ENCODE measurements around the gene ZNF76.
A peak's percentile ranks its signal among the peaks of the same experiment; 100 is the strongest.

The ZNF76 gene

DNA sequence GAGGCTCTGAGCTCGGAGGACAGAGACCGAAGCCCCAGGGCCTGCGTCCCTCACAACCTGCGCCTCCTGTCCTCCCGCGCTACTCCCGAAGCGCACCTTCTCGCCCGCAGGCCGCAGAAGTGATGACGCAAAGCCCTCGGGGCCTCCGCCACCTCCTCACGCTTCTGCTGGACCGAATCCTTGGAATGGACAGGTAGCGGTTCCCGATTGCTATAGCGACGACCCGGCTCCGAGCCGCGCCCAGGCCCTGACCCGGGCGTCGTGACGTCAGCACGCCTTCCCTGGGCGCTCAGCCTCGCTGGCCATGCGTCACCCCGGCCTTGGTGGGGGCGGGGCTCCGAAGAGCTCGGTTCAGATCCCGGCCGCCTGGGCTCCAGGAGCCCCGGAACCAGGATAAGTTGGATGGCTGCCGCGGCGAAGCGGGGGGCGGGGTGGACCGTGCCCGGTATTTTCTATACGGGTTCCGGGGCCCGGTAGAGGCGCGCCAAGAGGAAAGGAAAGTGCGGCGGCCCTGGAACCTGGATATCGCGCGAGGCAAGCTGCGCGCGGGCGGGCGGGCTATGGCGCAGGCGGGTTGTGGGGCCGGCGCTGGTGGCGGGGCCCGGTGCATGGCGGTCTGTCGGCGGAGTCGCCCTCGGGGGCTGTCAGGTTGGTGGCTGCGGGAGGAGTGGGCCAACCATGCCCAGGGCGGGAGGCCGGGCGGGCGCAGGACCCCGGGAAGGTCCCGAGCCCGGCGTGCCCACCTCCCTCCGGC is at the start of gene ZNF76:
TSS of gene ZNF76 (plus strand) at position 542 of the 754 bp plus-strand sequence. CDS start 21,417 bp downstream, outside the sequence.
- TF ChIP-seq, protein P1, sequence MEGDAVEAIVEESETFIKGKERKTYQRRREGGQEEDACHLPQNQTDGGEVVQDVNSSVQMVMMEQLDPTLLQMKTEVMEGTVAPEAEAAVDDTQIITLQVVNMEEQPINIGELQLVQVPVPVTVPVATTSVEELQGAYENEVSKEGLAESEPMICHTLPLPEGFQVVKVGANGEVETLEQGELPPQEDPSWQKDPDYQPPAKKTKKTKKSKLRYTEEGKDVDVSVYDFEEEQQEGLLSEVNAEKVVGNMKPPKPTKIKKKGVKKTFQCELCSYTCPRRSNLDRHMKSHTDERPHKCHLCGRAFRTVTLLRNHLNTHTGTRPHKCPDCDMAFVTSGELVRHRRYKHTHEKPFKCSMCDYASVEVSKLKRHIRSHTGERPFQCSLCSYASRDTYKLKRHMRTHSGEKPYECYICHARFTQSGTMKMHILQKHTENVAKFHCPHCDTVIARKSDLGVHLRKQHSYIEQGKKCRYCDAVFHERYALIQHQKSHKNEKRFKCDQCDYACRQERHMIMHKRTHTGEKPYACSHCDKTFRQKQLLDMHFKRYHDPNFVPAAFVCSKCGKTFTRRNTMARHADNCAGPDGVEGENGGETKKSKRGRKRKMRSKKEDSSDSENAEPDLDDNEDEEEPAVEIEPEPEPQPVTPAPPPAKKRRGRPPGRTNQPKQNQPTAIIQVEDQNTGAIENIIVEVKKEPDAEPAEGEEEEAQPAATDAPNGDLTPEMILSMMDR (IDR thresholded peaks at IDR 0.05; ENCODE audit: insufficient read depth, low read length, poor library complexity, severe bottlenecking): no peak
- no peaks in the 10 kb centered on the region for H3K36me3 ChIP-seq (ENCODE audit: control insufficient read depth, insufficient read depth, low read length)
- H3K27me3 ChIP-seq (replicated peaks; ENCODE audit: control insufficient read depth, insufficient read depth, low read length): no peaks in the 10 kb centered on the region
- peak; percentile 95 for DNase-seq (ENCODE audit: extremely low read depth, insufficient read length)
- peak within 1 kb of the TSS; percentile 95 for H3K4me3 ChIP-seq (replicated peaks; ENCODE audit: low read depth, low read length)

DNA sequence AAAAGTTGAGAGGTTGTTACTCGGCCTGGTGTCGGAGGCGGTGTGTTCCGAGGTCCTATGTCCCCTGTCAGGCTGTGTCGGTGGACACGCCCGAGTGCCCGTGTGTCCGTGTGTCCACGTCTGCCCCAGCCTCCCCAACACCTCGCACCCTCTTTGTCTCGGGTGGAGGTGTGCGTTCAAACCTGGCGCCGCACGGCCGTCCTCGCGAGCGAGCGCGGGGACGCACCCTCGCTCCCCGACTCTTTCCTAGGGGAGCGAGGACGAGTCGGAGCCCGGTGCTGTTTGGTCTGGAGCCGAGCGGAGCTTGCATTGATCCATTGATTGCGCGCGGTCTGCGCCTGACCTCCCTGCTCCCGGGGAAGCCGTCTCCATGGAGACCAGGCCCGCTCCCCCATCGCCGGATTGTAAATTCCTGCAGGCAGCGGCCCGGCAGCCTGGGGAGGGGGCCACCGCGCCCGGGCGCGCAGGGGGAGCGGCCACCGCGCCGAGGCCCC is 46.2 kb upstream of the ZNF76 start:
- H3K4me3 ChIP-seq (replicated peaks; ENCODE audit: low read depth, low read length): no peak overlapping the region; the same call in 1 of the 2 replicates
- no peak for DNase-seq (ENCODE audit: extremely low read depth, insufficient read length)

DNA sequence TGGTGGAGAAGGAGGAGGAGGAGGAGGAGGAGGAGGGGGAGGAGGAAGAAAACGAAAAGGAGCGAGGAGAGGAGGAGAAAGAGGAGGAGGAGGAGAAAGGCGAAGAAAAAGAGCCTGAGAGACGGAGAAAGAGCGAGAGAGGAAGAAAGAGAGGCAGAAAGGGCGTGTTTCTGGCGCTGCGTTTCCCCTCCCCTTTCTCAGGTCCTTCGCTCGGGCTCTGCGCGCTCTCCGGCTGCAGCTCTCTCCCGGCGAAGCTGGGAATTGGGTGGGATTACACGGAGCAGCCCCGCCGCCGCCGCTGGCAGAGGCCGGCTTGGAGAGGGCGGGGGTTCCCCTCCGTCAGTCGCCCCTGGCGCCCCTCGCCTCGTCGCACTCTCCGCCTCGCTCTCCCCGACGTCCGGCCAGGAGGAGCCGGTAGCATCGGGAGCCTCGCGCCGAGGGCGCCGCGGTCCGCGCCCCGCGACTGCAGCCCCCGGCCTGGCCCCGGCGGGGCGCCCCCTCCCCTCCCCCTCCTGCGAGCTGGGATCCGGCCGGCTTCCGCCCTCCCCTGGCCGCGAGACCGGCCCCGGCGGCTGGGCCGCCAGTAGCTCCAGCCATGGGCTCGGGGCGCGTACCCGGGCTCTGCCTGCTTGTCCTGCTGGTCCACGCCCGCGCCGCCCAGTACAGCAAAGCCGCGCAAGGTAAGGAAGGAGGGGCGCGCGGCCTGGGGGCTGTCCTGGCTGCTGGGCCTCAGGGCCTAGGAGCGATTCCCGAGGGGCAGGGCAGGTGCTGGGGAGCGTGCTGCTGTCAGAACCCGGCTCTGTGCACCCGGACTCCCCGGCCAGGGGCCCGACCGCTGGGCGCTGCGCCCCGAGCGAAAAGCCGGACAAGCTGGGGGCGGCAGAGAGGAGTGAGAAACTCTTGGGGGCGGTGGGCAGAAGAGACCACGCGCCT is 45.4 kb upstream of the ZNF76 start, which contains the start of gene SCUBE3:
TSS of gene SCUBE3 (plus strand) at position 133 of the 933 bp plus-strand sequence. CDS start at position 596, 463 bp downstream.
- TF ChIP-seq, protein P1 (IDR thresholded peaks at IDR 0.05; ENCODE audit: insufficient read depth, low read length, poor library complexity, severe bottlenecking): no peak
- Histone ChIP-seq H3K36me3 (ENCODE audit: control insufficient read depth, insufficient read depth, low read length) (no peaks in the 10 kb centered on the region), H3K4me3 (replicated peaks; ENCODE audit: low read depth, low read length) (peak within 1 kb of the TSS; percentile 53), H3K27me3 (replicated peaks; ENCODE audit: control insufficient read depth, insufficient read depth, low read length) (peaks cover 4% of the 10 kb centered on the region)
- DNase-seq (ENCODE audit: extremely low read depth, insufficient read length): no peak

More for the DNA sequence above, 46.2 kb upstream of the ZNF76 start:
- H3K36me3 ChIP-seq (ENCODE audit: control insufficient read depth, insufficient read depth, low read length): no peaks in the 10 kb centered on the region
- H3K27me3 ChIP-seq (replicated peaks; ENCODE audit: control insufficient read depth, insufficient read depth, low read length): peaks cover 4% of the 10 kb centered on the region
- TF ChIP-seq, protein P1 (IDR thresholded peaks at IDR 0.05; ENCODE audit: insufficient read depth, low read length, poor library complexity, severe bottlenecking): no peak

DNA sequence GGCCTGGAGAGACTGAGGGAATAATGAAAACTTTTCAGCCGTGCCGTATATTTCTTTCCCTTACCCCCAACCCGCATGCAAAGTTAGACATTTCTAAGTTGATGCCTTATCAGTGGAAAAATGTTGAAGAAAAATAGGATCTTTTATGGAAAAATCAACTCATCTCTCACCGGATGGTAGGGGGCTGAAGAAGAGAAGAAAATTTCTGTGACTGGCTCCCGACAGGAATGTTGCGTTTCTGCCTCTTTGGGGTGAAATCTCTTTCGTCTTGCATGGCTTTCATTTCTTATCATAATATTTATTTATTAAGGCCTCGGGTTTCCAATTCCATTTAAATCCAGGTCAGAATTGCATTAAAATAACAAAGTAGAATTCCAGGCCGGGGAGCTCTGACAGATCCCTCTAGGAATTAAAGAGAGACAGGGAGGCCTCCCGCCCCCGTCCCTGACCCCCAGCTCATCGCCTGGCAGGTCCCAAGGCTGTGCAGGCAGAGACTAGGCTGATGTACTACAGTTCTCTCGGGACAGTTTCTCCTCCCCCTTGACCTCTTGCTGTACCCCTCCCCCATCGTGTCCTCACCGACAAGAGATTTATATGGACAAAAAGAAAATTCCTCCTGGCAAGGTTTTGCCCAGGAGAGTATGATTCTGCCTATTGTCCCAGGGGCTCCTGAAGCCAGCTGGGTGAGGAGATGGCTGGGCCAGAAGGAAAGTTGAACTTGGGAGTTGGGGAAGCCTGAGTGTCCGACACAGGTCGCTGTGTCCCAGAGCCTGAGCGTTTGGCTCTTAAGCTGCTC is 44.5 kb upstream of the ZNF76 start:
- TF ChIP-seq, protein P1 (IDR thresholded peaks at IDR 0.05; ENCODE audit: insufficient read depth, low read length, poor library complexity, severe bottlenecking): no peak
- Histone ChIP-seq H3K36me3 (ENCODE audit: control insufficient read depth, insufficient read depth, low read length) (no peaks in the 10 kb centered on the region), H3K27me3 (replicated peaks; ENCODE audit: control insufficient read depth, insufficient read depth, low read length) (peaks cover 4% of the 10 kb centered on the region), H3K4me3 (replicated peaks; ENCODE audit: low read depth, low read length) (no peak overlapping the region)
- DNase-seq (ENCODE audit: extremely low read depth, insufficient read length): no peak
